NCI-H82 (cell line): ENCODE measurements around the gene COL5A3.

ENCODE experiments used
- DNase-seq: peaks from one replicate; lab custom pipeline; 2025; lab: John Stamatoyannopoulos, UW

COL5A3 gene

GRCh38 chr19:10011974-10012373 lies 1.7 kb upstream of the COL5A3 start:
- no peak for DNase-seq

GRCh38 chr19:10010939-10011338 lies 635 bp upstream of the COL5A3 start:
- no peak for DNase-seq

GRCh38 chr19:10009714-10010224 lies 535 bp downstream of the COL5A3 start:
- no peak for DNase-seq

- DNase-seq: no peak
These were observed 2.0 kb downstream of the COL5A3 start for GRCh38 chr19:10008184-10008765.

GRCh38 chr19:10007371-10008183 lies 2.7 kb downstream of the COL5A3 start:
- no peak for DNase-seq

DNA sequence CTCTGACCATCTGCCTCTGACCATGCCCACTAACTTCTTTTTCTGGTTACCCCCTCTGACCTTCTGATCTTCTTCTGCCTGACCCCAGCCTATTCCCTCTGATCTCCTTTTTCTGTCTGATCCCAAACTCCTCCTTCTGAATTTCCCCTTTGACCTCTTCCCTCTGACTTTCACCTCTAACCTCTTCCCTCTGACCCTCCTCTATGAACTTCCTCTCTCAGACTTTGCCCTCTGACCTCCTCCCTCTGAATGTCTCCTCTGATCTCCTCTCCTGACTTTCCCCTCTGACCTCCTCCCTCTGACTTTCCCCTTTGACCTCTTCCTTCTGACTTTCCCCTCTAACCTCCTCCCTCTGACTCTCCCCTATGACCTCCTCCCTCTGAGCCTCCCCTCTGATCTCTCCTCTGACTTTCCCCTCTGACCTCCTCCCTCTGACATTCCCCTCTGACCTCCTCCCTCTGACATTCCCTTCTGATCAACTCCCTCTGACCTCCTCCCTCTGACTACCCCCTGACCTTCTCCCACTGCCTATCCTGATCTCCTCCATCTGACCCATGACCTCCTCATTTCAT lies 3.5 kb downstream of the COL5A3 start:
- DNase-seq: no peak

DNA sequence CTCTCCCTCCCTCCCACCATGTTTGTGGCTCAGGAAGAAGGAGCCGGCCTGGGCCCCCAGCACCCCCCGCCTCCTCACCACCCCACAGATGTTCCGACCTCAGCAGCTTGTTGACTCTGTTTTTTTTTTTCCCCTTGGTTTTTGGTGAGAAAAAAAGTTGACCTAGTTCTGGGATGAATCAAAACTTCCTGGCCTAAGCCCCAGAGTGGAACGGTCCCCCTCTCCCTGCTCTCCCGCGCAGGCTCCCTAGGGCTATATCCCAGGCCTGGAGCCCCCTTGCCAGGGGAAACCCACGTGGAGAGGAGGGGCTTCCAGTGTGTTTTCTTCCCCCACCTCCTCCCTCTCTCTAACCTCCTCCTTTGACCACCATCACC lies 4.0 kb downstream of the COL5A3 start:
- no peak for DNase-seq

DNA sequence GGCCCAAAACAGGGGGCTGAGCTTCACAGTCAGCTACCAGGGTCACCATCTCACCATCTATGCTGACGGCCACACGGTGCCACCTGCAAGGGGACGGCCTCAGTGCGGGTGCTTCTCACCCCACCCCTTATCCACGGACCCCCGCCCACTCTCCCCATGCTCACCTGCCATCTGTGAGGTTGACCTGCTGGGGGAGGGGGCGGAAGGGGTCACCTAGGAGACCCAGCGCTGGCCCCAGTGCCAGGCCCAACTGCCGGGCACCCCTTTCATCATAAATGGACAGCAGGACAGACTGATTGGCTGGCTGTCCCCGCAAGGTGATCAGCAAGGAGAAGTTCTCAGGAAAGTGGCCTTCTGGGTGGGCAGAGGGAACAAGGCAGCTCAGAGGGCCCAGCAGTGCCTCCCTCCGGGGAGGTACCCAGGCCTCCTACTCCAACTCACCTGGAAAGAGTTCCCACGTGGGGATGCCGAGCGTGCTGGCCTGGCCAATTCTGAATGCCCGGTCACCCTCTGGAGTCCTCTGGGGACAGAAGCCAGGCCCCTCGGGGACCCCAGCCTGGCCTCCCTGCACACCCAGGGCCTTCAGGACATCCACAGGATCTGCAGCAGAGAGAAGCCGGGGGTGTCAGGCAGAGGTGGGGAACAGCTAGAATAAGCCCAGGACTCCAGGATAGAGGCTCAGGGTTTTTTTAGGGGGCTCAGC lies 4.5 kb downstream of the COL5A3 start:
- DNase-seq: no peak

DNA sequence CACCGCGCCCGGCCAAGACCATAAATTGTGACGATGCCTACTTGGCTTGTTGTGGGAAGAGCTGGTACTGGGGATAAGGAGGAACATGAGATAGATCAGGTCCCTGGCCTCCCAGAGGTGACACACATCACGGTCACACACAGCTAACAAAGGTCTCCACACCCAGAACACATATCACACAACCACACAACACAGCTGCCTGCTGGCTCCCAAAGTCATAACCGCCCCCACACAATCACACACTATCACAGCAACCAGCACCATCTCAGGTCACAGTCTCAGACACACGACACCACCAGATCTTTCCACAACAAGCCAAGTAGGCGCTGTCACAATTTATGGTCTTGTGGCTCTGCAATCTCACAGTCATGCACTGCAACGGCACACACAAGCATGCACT lies 5.7 kb downstream of the COL5A3 start:
- DNase-seq: no peak

GRCh38 chr19:10003271-10003670 lies 7.0 kb downstream of the COL5A3 start:
- no peak for DNase-seq

DNA sequence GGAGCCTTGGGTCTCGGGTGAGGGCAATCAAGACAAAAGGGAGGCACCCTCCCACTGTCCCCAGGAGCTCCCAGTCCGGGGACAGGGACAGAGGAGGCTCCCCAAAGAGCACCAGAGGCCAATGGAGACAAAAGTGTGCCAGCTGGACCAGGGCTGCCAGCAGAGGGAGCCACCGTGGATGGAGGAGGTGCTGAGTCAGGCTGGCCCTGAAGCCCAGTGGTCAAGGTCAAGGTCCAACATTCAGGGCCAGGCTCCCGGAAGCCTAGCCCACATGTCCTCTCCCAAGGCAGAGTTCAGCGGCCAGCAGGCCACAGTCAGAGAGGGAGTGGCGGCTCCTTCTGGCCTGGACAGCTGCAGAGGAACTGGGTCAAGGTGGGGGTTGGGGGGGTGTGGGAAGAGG lies 8.4 kb downstream of the COL5A3 start:
- no peak for DNase-seq

DNA sequence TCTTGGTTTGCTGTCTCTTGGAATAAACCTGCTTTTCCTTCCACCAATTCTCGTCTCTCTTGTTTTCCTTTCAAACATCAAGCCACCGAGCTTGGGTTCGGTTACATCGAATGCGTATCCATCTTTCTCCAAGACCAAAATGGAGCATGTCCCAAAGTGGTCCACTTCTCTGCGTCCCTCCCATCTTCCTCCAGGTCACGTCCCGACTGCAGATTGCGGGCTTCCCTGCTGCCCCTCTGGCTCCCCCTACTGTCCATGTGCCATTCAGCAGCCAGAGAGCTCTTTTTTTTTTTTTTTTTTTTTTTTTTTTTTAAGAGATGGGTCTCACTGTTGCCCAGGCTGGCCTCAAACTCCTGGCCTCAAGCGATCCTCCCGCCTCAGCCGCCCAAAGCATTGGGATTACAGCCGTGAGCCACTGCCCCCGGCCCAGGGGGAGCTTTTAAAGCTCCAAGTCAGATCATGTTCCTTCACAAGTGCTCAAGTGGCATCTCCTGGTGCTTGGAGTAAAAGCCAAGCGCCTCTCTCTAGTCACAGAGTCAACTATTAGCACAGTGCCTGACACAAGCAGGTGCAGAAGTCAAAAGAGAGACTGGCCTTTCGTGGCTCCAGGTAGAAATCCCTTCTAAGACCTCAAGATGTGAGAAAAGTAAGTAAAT lies 10.0 kb downstream of the COL5A3 start:
- peak; percentile 66 for DNase-seq

DNA sequence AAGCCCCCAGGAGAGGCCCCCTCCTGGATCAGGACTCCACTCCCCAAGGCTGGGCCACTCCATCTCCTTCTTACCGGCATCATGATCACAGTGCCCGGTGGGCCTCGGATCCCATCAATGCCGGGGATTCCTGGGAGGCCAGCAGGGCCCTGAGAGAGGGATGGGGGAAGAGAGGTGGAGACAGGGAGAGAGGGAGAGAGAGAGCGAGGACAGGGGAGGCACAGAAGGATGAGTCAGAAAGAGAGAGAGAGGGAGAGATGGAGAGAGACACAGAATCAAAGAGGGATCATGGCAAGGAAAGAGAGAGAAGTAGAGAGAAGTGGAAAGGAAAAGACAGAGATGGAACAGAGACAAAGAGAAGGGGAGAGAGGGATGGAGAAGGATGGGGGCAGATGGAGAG lies 13.8 kb downstream of the COL5A3 start:
- DNase-seq: no peak

GRCh38 chr19:9995999-9996398 lies 14.3 kb downstream of the COL5A3 start:
- no peak for DNase-seq

DNA sequence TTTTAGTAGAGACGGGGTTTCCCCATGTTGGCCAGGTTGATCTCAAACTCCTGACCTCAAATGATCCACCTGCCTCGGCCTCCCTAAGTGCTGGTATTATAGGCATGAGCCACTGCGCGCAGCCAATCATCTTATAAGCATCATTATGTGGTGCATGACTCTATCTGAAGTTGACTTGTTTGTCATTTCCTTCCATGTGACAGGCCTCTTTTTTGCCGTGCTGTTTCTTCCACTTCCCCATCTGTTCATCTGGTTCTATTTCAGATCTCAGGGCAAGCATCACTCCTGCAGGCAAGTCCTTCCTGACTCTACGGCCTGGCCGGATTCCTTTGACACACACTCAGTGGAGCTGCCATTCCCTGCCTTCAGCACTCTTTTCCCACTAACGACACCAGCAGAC lies 15.2 kb downstream of the COL5A3 start:
- no peak for DNase-seq

DNA sequence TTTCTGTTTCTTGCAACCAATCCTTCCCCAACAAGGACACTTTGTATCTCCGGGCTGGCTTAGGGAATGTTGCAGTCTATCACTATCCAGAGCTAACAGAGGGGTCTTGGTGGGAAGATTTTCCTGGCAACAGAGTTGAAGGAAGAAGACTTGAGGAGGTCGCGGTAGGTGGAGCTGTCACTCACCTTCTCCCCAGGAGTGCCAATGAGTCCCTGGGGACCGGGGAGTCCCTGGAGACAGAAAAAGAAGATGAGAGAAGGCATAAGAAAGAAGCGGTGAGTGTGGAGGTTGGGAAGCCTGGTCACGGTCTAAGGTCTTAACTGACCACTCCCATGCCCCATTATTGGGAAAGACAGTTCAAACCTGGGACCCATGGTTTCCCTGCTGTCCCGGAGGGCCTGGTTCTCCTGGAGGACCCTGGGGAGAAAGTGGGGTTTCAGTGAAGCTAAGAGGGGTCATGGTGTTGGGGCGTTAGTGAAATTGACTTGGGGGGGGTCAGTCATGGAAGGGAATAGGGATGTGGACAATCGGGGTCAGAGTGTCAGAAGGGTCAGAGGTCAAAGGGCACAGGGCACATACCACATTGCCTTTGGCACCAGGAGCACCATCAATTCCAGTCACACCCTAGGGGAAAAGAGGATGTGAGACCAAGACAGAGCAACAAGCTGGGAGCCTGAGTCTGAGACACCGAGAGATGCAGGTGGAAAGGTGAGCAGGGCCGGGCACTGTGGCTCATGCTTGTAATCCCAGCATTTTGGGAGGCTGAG lies 18.7 kb downstream of the COL5A3 start:
- DNase-seq: no peak

- no peak for DNase-seq
These were observed 20.8 kb downstream of the COL5A3 start for GRCh38 chr19:9989504-9989903.

DNA sequence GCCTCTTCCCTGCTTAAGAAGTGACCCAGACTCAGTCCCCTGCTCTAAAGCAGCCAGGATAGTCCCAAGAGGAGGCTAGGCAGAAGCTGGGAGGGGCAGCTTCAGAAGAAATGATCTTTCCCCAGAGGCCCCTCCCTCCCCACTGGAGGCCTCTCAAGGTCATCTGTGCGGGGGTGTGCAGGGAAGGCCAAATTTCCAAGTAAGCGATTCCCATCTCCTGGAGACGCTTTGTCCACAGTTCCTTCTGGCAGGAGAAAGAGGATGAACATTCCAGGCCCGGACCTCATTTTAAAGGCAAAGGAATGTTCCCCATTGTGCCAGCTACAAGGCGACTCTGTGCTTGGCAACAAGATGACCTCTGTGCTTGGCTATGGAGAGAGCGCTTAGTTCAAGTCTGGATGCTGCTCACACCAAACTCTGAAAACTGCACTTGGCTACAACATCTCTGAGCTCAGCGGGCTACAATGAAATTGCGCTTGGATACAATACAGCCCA lies 23.5 kb downstream of the COL5A3 start:
- DNase-seq: no peak

GRCh38 chr19:9981406-9982260 lies 28.7 kb downstream of the COL5A3 start:
- DNase-seq: peak; percentile 33

GRCh38 chr19:9972103-9972502 lies 38.2 kb downstream of the COL5A3 start:
- no peak for DNase-seq
